Activated CD8-positive, alpha-beta memory T cell treated with anti-CD3 and anti-CD28 coated beads for 4 hours (primary cell): ENCODE measurements around the gene GNLY.
"Not testable (repeated sequence)": the region's sequence is repeated elsewhere in the genome, so short reads cannot be mapped to it uniquely, and the experiment has no call there.

Source experiments
- DNase-seq, 2 donors: peaks; one replicate each; pipeline ENCODE4 v3.0.0-alpha.2; 2020; ENCODE audit warnings: low read depth in 2 of 2

Gene GNLY

DNA sequence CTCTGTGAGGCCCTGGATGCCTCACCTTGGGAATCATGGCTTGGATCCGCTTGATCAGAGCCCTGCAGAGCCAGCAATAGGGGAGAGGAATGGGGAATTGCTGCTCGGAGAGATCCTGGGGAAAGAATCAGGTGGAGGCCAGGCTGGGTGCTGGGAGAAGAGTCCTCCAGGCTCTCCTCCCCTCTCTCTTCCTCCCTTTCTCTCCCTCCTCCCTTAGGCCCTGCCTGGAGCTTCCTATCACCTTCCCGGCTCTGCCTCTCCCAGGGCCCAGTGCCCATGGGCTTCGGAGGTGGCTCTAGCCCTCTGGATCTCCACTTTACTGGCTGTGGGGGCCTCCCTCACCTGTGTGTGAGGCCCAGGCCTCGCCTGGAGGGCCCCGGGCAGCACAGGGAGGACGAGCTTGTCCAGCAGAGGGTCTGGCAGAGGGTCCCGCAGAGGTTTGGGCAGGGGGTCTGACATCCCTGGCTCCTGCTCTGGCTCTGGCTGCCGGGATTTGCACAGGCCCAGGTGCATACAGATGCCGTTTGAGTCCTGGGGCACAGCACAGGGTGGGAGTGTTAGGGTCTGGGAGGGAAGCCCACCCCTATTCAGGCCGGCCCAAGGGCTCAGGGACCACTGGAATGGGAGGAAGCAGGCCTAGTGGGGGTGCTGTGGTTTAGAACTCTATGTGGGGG is 28.8 kb upstream of the GNLY start:
- DNase-seq: no peak

DNA sequence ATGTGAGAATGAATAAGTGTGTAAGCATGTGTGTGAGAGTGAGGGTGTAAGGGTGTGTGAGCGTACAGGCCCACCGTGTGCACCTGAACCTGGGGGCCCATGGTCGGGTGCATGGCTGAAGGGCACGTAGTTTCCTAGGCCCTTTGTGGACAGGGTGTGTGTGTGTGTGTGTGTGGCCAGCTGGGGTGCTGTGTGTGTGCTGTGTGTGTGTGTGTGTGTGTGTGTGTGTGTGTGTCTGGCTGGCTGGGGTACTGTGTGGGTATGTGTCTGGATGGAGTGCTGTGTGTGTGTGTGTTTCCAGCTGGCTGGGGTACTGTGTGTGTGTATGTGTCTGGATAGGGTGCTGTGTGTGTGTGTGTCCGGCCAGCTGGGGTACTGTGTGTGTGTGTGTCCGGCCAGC is 28.1 kb upstream of the GNLY start:
- DNase-seq: no peak

DNA sequence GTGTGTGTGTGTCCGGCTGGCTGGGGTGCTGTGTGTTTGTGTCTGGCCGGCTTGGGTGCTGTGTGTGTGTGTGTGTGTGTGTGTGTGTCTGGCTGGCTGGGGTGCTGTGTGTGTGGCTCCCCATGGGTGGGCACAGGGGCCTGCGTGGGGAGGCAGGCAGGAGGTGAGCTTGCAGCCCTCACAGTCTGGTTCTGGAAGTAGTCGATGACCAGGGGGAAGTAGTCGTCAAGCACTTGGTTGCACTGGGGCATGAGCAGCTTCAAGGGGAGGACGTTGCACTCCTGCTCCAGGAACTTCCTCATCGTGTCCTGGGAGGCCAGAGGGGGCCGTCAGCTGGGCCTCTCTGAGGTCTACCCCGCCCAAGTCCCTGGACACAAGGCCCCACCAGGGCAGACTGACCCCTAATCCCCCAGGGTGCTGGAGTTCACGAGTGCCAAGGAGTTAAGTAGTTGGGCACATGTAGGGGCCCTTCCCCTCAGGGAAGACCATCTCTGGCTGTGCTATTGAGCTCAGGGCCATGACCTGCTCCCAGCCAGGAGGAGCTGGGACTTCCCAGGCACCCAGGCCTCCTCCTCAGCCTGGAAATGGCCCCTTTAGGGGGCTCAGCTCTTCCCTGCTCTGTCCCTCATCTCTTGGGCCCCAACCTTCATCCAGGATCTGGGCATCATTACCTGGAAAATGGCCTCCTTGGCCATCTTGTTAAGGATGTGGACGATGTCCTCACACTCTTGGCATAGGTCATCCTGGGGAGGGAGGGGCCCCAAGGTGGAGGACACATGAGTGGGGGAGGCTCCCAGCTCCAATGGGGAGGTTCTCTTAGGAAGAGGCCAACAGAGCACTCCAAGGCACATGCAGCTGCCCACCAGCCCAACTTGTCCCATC is 27.5 kb upstream of the GNLY start:
- no peak for DNase-seq

DNA sequence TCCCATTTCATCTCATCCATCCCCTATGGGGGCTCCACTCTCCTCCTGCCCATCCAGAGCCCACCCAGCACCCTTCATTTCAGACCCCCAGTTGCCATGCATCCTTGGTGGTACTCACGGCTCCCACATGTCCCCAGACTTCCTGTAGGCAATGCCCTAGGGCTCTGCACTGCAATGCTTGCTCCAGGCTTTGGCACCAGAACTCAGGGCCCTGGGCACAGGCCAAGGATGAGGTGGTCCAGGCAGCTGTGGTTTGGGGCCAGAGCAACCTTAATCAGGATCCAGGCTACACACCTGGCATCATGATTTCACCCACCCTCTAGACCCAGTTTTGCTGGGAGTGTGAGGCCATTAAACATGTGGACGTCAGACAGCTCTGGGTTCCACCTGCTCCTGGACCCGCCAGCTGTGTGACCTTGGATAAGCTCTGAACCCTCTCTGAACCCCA is 26.6 kb upstream of the GNLY start:
- DNase-seq: no peak

DNA sequence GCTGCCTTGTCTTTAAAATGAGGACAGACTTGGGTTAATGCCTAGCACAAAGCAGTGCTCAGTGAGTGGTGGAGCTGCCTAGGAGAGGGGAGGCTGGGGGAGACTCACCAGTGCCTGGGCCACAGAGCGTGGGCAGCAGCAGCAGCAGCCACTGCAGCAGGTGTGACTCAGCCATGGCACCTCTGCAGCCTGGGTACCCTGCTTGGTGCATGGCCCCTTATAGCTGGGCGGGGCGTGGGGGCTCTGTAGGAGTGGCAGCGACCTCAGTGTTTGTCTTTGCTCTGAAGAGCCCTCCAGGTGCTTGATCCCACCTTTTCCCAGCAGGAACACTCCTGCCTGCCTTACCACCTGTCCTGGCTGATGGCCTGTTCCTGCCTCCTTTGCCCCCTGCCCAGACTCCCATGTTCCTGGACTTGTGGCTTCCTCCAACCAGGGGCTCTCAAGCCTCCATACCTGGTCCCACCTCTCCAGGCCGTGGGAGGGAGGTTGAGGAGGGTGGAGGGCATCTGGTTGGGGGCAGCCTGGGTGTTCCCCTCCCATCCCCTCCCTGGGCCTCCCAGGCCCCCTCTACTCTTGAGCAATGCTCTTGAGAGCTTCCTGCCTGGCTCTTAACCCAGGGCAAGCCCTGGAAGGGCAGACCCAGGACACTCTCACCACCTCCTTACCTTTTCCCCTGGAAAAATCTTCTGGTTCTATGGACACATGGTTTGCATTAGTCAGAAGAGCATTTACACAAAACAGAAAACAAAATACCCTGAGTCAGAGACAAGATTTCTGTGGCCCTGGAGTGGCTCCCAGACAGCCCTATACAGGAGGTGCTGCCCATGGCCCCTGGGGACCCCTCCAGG is 25.9 kb upstream of the GNLY start, which contains the start of gene SFTPB:
Gene SFTPB, minus strand, starts transcription at position 191 of the 848 bp plus-strand sequence. Its CDS starts 16 bp downstream, at position 175.
- no peak for DNase-seq

DNA sequence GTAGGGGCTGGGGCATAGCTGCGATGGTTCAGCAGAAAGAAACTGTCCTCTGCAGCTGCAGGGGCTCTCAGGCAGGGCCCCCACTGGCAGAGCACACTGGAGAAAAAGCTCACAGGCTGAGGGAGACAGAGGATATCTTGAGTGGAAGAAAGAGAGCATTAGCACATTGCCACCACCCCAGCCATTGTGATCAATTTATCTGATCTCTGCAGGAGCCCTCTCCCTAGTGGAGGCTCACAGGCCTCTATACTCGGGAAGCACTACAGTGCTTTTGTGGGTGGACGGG is 25.4 kb upstream of the GNLY start:
- DNase-seq: no peak

DNA sequence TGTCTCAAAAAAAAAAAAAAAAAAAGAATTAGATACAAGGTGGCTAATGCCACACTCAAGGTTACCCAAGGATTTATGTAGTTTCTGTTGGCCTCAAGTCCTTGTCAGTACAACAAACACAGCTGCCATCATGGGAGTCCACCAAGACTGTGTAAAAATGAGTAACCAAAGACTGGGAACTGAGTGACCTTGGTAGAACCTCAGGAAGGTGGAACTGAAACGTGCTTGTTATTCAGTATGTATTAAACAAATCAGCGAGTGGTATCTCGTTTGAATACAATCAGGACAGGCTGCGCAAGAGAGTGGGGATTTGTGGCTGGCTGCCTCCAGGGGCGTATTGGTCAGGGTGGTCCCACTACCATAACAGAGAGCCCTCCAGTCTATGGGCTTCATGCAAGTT is 24.6 kb upstream of the GNLY start:
- DNase-seq: no peak

DNA sequence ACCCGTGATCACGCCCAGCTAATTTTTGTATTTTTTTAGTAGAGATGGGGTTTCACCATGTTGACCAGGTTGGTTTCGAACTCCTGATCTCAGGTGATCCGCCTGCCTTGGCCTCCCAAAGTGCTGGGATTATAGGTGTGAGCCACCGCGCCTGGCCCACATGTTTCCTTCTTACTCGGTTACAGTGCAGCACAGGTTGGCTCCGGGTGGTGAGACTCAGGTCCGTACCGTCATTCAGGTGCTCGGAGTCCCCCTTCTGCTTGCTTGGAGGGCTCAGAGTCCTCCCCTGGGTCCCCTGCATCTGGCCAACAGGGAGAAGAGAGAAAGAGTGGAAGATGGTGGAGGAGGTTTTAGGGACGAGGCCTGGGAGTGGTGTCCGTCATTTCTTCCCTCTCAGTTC is 23.7 kb upstream of the GNLY start:
- not testable (repeated sequence) for DNase-seq

DNA sequence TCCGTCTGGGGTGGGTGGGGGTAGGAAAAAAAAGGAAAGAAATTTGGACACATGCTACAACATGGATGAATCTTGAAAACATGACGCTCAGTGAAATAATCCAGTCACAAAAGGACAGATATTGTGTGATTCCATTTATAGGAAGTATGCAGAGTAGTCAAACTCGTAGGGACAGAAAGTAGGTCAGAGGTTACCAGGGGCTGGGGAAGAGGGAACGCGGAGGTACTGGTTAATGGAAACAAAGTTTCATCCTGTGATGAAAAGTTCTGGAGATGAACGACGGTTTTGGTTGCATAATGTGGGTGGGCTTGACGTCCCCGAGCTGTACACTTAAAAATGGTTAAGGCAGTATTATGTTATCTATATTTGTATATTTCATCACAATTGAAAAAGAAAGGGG is 21.7 kb upstream of the GNLY start:
- no peak for DNase-seq

DNA sequence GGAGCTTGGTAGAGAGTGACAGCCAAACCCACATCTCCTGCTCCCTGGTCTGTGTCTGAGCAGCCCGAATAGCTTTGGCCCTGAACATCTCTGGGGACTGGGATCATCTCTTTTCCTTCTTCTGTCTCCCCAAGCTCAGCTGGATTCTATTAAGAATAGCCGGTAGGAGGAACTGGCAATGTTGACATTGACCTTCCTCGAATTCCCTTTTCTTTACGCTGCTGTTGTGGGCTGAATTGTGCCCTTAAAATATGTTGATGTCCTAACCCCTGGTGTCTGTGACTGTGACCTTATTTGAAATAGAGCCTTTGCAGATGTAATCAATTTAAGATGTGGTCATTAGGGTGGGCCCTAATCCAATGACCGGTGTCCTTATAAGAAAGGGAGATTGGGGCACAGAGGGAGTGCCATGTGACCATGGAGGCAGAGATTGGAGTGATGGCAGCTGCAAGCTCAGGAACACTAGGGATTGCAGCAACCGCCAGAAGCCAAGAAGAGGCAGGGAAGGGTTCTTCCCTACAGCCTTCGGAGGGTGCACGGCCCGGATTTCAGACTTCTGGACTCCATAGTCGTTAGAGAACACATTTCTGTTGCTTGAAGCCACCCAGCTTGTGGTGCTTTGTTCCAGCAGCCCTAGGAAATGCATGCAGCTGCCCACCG is 20.3 kb upstream of the GNLY start:
- no peak for DNase-seq

DNA sequence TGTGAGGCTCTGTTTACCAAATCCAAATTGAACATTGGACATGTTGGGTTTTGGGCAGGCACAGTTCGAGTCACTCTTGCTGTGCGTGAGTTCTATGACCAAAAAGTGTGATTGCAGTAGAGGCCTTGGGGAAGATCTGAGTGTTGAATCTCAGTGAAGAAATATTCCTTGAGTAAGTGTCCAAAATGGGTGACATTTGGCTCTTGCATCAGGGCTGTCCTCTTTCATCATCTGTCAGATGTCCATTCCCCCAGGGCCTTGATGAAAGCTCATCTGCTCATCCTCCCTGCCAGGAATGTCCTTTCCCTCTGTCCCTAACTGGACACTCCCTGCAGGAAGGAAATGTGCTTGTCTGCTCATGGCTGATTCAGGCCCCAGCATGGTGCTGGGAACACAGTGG is 19.7 kb upstream of the GNLY start:
- no peak for DNase-seq

DNA sequence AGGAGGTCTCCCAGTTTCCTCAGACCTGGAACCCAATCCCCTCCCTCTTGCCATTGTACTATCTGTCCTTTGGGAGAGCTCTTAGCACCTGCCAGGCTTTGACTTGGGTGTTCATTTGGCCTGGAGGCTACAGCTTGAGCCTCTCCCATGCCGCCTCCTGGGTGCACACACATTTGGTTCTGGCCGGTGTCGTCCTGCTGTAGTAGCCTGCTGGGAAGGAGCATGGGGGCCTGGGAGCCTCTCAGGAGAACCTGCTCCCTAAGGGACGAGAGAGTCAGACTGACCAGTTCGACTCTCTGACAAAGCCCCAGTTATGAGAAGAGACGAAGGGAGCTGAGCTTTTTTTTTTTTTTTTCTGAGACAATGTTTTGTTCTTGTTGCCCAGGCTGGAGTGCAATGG is 18.7 kb upstream of the GNLY start:
- no peak for DNase-seq

DNA sequence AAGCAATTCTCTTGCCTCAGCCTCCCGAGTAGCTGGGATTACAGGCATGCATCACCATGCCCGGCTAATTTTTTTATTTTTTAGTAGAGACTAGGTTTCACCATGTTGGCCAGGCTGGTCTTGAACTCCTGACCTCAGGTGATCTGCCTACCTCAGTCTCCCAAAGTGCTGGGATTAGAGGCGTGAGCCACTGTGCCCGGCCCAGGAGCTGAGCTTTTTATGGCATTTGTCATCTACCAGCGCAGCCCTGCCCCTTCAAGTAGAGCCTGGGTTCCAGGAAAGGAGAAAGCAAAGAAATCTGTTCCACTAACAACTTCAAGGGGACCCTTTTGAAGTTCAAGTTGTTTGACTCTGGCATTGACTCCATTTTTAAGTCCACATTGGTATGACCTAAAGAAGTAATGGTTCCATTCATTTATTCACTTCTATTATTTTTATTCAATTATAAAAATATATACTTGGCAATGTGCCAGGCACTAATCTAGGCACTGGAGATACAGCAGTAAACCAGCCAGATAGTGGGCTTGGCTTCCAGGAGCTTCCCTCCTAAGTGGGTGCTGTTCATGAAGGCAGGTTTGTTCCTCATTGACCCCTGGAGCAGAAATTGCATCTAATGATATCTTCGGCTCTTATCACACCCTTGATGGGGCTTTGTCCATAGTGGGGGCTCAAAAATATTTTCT is 18.2 kb upstream of the GNLY start:
- no peak for DNase-seq

DNA sequence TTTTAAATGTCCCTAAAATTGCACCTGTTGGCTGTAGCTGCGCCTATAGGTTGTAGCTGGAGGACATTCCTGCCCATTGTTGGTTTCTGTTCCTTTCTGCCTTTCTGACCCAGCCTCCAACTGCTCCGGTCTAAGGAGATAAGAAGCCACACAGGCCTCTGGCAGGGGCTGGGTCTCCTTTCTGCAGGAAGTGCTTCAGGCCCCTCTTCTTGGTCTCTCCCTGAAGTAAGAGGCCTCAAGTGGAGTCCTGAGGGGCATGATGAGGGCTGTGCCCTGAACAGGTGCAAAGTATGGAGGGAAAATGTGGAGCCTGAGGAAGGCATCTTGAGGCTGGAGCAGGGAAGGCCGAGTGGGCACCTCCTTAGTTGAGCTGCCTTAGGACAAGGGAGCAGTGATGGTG is 15.8 kb upstream of the GNLY start:
- no peak for DNase-seq

DNA sequence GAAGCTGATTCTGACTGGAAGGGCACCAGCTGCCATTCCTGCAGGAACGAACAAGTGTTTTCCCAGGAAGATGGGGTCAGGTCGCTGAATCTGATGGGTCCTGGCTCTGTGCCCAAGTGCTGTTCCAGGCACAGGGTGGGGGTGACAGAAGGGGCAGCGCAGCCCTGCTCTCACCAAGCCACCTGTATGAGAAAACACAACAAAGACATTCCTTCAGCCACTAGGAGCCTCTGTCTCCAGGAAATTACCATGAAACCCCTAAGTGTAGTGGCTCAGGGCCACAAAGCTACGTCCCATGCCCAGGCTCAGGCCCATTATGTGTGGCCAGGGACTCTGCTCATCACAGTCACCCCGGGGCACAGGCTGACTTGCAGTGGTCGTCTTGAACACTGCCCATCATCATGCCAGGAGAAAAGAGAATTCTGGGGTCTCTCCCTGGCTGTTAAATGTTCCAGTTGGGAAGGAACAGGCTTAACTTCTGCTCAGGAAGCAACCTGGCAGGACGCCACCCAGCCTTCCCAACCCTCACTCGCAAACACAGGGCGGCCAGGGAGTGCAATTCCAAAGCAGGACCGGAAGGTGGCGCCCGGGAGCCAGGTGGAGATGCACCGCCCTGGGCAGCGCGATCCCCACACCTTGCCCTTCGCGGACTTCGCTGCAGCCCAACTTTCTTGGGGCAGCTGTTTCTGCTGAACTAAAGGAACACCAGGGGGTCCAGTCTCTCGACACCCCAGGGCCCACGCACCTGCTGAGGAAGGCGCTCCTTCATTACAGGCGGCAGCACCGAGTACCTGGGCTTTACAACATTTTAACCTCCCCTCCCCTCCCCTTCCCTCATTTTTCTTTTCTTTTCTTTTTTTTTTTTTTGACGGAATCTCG is 15.1 kb upstream of the GNLY start:
- DNase-seq: peak; percentile 46 to 49

DNA sequence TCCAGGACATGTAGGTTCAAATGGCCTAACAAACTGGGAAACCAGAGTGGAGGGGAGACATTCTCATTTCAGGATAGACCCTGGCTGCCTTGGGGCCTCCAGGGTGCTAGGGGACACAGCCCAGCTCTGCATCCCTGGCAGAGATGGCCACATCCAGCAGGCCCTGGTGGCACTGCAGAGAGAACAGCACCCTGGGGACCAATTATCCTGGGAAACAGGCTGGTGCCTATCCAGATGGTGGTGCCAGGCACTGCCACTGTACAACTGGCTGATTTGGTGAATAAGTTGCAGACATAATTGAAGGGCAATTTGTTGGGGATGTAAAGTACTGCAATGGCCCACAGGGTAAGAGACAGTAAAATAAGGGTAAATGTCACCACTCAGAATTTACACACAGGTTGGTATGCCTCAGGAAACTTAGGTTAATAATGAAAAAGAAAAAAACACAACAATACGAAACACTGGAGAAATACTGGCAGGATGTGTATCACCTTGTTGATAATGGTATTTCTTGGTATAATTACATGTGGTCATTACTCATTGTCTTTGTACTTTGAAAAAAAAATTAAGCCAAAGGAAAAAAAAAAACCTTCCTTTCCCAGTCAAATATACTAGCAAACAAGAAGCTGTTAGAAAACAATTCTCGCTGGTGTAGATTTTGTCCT is 13.3 kb upstream of the GNLY start:
- no peak for DNase-seq

DNA sequence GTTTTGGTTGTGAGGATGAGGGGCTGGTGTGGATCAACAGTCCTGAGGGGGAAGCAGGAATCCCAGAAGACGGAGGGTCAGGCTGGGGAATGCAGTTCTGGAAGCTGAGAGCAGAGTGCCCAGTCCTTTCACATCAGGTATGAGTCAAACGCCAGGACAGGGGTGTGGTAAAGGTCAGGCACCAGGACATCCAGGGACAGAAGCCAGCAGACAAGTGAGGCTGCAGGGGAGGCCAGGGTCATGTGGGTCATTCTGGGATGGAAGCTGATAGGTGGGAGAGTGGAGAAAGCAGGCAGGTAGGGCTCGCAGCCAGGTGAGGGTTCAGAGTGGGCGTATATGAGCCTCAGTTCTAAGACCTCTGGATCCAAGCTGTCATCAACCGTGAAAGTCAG is 12.8 kb upstream of the GNLY start:
- no peak for DNase-seq

DNA sequence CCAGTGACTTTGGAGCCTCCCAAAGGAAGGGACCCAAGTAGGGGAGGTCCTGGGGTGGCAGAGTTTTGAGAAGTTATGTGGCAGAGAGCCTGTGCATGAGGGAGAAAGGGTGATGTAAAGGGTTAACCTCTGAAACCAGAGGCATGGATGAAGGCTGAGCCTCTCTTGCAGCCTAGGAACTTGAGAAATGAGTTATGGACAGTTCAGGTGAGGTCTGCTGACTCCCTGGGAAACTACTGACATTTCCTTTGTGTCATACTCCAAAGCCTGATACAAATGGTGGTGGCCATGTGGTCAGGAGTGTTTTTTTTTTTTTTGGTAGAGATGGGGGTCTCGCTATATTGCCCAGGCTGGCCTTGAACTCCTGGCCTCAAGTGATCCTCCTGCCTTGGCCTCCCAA is 12.4 kb upstream of the GNLY start:
- no peak for DNase-seq

DNA sequence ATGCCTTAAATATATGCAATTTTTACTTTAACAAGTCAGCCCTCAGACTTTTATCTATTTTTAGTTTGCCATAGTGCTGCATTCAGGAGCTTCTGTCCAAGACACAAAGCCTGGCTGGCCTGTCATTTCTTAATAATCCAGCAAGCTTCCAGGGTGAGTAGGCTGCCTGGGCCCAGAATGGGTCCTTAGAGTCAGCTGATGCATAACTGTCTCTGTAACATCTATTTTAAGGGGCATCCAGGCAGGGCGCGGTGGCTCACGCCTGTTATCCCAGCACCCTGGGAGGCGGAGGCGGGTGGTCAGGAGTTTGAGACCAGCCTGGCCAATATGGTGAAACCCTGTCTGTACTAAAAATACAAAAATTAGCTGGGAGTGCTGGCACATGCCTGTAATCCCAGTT is 11.8 kb upstream of the GNLY start:
- no peak for DNase-seq

DNA sequence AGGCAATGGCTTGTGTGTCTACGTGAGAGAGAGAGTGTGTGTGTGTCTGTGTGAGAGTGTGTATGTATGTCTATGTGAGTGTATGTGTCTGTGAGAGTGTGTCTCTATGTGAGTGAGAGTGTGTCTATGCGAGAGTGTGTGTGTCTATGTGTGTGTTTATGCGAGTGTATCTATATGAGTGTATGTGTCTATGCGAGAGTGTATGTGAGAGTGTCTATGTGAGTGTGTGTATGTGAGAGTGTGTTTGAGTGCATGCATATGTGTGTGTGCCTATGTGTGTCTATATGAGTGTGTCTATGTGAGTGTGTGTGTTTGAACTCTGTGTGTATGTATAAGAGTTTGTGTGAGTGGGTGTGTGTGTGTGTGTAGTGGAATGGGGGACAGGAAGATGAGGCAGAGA is 9.8 kb upstream of the GNLY start:
- no peak for DNase-seq
